Panc1 (cell line): ENCODE data around the gene TYW3. TPM values are rescaled to one million over a fixed set of nuclear protein-coding genes. Genes with fewer than 3 reads are reported as not detected.

Experiments
- ATAC-seq: fragments of 200-7000 bp; cut with Tn5 transposase; 2 replicates; pipeline ENCODE4 v1.9.1; 2020; ENCODE audit warnings: mild to moderate bottlenecking, moderate library complexity
- BruUV-seq: library from RNA; stranded (reverse); fragments of 400-500 nt; replicated peaks from 2 replicates; lab custom pipeline; 2021; lab: Mats Ljungman, UMichigan
- CTCF ChIA-PET: fragments of 300-600 bp; sonication (Branson Sonifier 250); formaldehyde crosslinking; loops from one replicate; lab custom pipeline; 2022; ENCODE audit warnings: antibody characterized with exemption; lab: Charles Lee
- POLR2A ChIA-PET: fragments of 300-600 bp; sonication (Branson Sonifier 250); formaldehyde crosslinking; loops from one replicate; lab custom pipeline; 2022; ENCODE audit warnings: antibody characterized with exemption; lab: Charles Lee
- DNase-seq: peaks from one replicate; pipeline ENCODE4 v3.0.0-alpha.2; 2010; ENCODE audit warnings: low read depth, low spot score
- H3K27ac ChIP-seq: 2 replicates; pipeline ENCODE4 v1.5.1; 2011; ENCODE audit warnings: mild to moderate bottlenecking, low read length, inconsistent platforms
- H3K27me3 ChIP-seq: fragments of 200-500 bp; sonication (Bioruptor generic); 2 replicates; pipeline ENCODE4 v1.6.0; 2014; ENCODE audit warnings: low read length, inconsistent platforms; ENCODE audit not compliant: control insufficient read depth, insufficient read depth
- H3K36me3 ChIP-seq: fragments of 200-500 bp; sonication (Bioruptor generic); 2 replicates; pipeline ENCODE4 v1.5.1; 2014; ENCODE audit warnings: inconsistent platforms, mild to moderate bottlenecking, low read length, moderate library complexity; ENCODE audit not compliant: control insufficient read depth, insufficient read depth
- H3K4me1 ChIP-seq: 2 replicates; pipeline ENCODE4 v1.5.1; 2011; ENCODE audit warnings: inconsistent platforms, mild to moderate bottlenecking, low read length, moderate library complexity; ENCODE audit not compliant: control insufficient read depth, insufficient read depth
- H3K4me3 ChIP-seq, 2 experiments: 2 replicates each; pipeline ENCODE4 v1.5.1; 2011 to 2012; ENCODE audit warnings: low read depth in 2 of 2, low read length in 2 of 2, mild to moderate bottlenecking in 2 of 2, inconsistent platforms in 1 of 2, moderate library complexity in 1 of 2
- H3K9me3 ChIP-seq: fragments of 200-500 bp; sonication (Bioruptor generic); 2 replicates; pipeline ENCODE4 v1.5.1; 2014; ENCODE audit warnings: low read depth, mild to moderate bottlenecking, inconsistent platforms, low read length, moderate library complexity; ENCODE audit not compliant: control insufficient read depth, insufficient read depth
- POLR2AphosphoS5 ChIP-seq: IDR thresholded peaks from 2 replicates; pipeline ENCODE4 v1.6.1; 2012; ENCODE audit warnings: mild to moderate bottlenecking, low read depth, low read length, moderate library complexity
- REST ChIP-seq, 2 experiments: IDR thresholded peaks; 2 replicates each; pipeline ENCODE4 v1.6.1; 2011 to 2012; ENCODE audit warnings: low read depth in 2 of 2, control low read depth in 1 of 2, low read length in 1 of 2, mild to moderate bottlenecking in 1 of 2, moderate library complexity in 1 of 2; ENCODE audit not compliant: insufficient read depth in 1 of 2
- SIN3A ChIP-seq: IDR thresholded peaks from 2 replicates; pipeline ENCODE4 v1.6.1; 2012; ENCODE audit warnings: low read depth, mild to moderate bottlenecking, low read length, moderate library complexity, borderline replicate concordance; ENCODE audit not compliant: insufficient read depth
- TCF7L2 ChIP-seq: IDR thresholded peaks from 2 replicates; pipeline ENCODE4 v1.6.1; 2011; ENCODE audit warnings: mild to moderate bottlenecking, low read depth, low read length, inconsistent platforms
- in situ Hi-C: cut with HindIII; loops from 2 replicates; pipeline ENCODE4 v1.10.0; 2016; ENCODE audit warnings: low sequenced_read_pairs, low pct_unique_long_range_greater_than_20kb
- intact Hi-C: fragments of 100-400 bp; cut with micrococcal nuclease; formaldehyde crosslinking; loops from one replicate; pipeline ENCODE4 v1.10.0; 2022; ENCODE audit not compliant: unreplicated experiment
- total RNA-seq: library from RNA; stranded (reverse); gene quantifications from one replicate; pipeline ENCODE4 v1.2.1, GENCODE V29; 2021; ENCODE audit not compliant: unreplicated experiment
- TF ChIP-seq, protein P1 (sequence below): fragments of 450-650 bp; IDR thresholded peaks from 2 replicates; pipeline ENCODE4 v1.5.1; 2017; ENCODE audit warnings: mild to moderate bottlenecking

TYW3 gene
- total RNA-seq, 1 experiment from 2014 or later, result 20.0 TPM

GRCh38 chr1:74790453-74790852 is 57.5 kb downstream of the TYW3 start:
- BruUV-seq, result no TSS peak
- no peak for ATAC-seq
- H3K4me1 ChIP-seq, result no peaks in the 10 kb centered on the region
- DNase-seq, result no peak
- POLR2A ChIA-PET, result no interaction called here
- H3K4me3 ChIP-seq, result no peak overlapping the region
- in situ Hi-C loops, result loop anchor here (25.0 kb wide), 1 partner anchor 397 kb away; no protein-coding TSS in a partner anchor
- no peak for TF ChIP-seq TCF7L2
- TF ChIP-seq, protein P1, sequence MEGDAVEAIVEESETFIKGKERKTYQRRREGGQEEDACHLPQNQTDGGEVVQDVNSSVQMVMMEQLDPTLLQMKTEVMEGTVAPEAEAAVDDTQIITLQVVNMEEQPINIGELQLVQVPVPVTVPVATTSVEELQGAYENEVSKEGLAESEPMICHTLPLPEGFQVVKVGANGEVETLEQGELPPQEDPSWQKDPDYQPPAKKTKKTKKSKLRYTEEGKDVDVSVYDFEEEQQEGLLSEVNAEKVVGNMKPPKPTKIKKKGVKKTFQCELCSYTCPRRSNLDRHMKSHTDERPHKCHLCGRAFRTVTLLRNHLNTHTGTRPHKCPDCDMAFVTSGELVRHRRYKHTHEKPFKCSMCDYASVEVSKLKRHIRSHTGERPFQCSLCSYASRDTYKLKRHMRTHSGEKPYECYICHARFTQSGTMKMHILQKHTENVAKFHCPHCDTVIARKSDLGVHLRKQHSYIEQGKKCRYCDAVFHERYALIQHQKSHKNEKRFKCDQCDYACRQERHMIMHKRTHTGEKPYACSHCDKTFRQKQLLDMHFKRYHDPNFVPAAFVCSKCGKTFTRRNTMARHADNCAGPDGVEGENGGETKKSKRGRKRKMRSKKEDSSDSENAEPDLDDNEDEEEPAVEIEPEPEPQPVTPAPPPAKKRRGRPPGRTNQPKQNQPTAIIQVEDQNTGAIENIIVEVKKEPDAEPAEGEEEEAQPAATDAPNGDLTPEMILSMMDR, result no peak
- no peak for TF ChIP-seq SIN3A
- TF ChIP-seq POLR2AphosphoS5, result no peak
- TF ChIP-seq REST (IDR thresholded peaks at IDR 0.05; ENCODE audit: insufficient read depth in 1 of 2, low read depth in 2 of 2, low read length in 1 of 2), result no peak
- H3K36me3 ChIP-seq, result no peaks in the 10 kb centered on the region
- H3K27ac ChIP-seq, result no peak overlapping the region
- intact Hi-C loops, result no loop called here
- H3K9me3 ChIP-seq, result no peaks in the 10 kb centered on the region
- CTCF ChIA-PET, result no interaction called here
- H3K27me3 ChIP-seq, result peaks cover 2% of the 10 kb centered on the region; the same call in 1 of the 2 replicates

DNA sequence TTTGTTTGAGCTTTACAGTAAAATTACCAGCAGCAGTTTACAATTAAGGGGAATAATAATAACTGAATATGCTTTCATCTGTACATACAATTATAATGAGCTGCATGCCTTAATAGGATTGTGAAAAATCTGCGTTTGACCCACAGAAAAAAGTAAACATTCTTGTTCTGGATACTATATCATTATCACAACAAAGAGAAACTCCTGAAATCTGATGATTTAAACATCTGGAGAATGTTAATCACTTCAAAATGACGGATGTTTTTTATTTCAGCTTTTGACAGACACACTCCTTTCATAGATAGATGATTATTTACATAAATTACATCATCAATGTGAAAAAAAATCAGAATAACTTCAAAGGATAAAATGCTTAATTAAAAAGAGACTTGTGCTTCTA is 58.5 kb downstream of the TYW3 start:
- Histone ChIP-seq H3K27ac (no peak overlapping the region), H3K27me3 (peaks cover 2% of the 10 kb centered on the region; the same call in 1 of the 2 replicates), H3K4me1 (no peaks in the 10 kb centered on the region), H3K4me3 (no peak overlapping the region), H3K9me3 (no peaks in the 10 kb centered on the region), H3K36me3 (no peaks in the 10 kb centered on the region)
- ChIA-PET CTCF (no interaction called here), POLR2A (no interaction called here)
- no peak for ATAC-seq
- intact Hi-C loops, result no loop called here
- no peak for TF ChIP-seq TCF7L2
- no peak for TF ChIP-seq SIN3A
- TF ChIP-seq, protein P1, result no peak
- TF ChIP-seq REST (IDR thresholded peaks at IDR 0.05; ENCODE audit: insufficient read depth in 1 of 2, low read depth in 2 of 2, low read length in 1 of 2), result no peak
- no peak for TF ChIP-seq POLR2AphosphoS5
- DNase-seq, result no peak
- in situ Hi-C loops, result loop anchor here (25.0 kb wide), 1 partner anchor 396 kb away; no protein-coding TSS in a partner anchor
- BruUV-seq, result no TSS peak
